IMR-90 (cell line): ENCODE data around the gene TRPC4.

Source experiments
- MAFK ChIP-seq: IDR thresholded peaks from 2 replicates; pipeline ENCODE4 v1.6.1; 2012; ENCODE audit warnings: low read depth, low read length, improper control_type of control experiment
- MXI1 ChIP-seq: IDR thresholded peaks from 2 replicates; pipeline ENCODE4 v1.6.1; 2012; ENCODE audit warnings: low read depth, mild to moderate bottlenecking, low read length, moderate library complexity, borderline replicate concordance
- POLR2A ChIP-seq: IDR thresholded peaks from 2 replicates; pipeline ENCODE4 v1.6.1; 2012; ENCODE audit warnings: mild to moderate bottlenecking, low read depth, low read length
- RAD21 ChIP-seq: IDR thresholded peaks from 2 replicates; pipeline ENCODE4 v1.6.1; 2012; ENCODE audit warnings: low read length, improper control_type of control experiment
- TF ChIP-seq, protein P1 (sequence below): conservative IDR thresholded peaks from 2 replicates; pipeline ENCODE4 v1.5.1; 2012; ENCODE audit warnings: mild to moderate bottlenecking, low read depth, low read length, improper control_type of control experiment

DNA sequence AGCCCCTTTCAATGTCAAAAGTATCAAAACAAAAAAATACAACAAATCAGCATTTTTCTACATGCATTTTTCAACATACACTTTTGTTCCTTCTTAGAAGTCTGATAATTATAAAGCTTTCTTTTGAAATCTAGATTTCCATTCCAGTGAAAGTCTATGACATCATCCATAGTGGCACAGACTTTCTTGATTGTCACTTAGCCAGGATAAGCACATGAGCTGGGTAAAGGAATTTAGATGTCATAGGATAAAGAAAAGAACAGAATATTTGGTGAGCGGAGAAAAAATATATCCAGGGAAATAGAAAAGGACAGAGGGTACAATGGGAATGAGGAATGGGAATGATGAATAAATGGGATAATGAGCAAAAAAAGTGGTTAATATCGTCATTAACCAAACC lies 15.1 kb upstream of the TRPC4 start:
- TF ChIP-seq, protein P1, sequence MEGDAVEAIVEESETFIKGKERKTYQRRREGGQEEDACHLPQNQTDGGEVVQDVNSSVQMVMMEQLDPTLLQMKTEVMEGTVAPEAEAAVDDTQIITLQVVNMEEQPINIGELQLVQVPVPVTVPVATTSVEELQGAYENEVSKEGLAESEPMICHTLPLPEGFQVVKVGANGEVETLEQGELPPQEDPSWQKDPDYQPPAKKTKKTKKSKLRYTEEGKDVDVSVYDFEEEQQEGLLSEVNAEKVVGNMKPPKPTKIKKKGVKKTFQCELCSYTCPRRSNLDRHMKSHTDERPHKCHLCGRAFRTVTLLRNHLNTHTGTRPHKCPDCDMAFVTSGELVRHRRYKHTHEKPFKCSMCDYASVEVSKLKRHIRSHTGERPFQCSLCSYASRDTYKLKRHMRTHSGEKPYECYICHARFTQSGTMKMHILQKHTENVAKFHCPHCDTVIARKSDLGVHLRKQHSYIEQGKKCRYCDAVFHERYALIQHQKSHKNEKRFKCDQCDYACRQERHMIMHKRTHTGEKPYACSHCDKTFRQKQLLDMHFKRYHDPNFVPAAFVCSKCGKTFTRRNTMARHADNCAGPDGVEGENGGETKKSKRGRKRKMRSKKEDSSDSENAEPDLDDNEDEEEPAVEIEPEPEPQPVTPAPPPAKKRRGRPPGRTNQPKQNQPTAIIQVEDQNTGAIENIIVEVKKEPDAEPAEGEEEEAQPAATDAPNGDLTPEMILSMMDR, result no peak
- no peak for TF ChIP-seq POLR2A
- TF ChIP-seq MXI1, result no peak
- TF ChIP-seq MAFK, result no peak
- no peak for TF ChIP-seq RAD21
